ENCODE results near the gene PBX3. TPM values are rescaled to one million over a fixed set of nuclear protein-coding genes. Genes with fewer than 3 reads are reported as not detected.

The PBX3 gene
- total and polyA plus RNA-seq, 2 of the 13 experiments (the other 11 are each of a cell fraction or from before 2014, with no cell fraction given), result 6.0 to 11.2 TPM

GRCh38 chr9:125747765-125748445 lies 732 bp downstream of the PBX3 start (continued):
- no peak for TF ChIP-seq ZNF609 (CRISPR knock-in tag; IDR thresholded peaks at IDR 0.05; ENCODE audit: borderline replicate concordance)
- 0 out of 2 replicates have a peak, but pooled peaks have one; percentile 30 for TF ChIP-seq ZNF709 (CRISPR knock-in tag; IDR thresholded peaks at IDR 0.05)
- no peak for TF ChIP-seq SALL2 (CRISPR knock-in tag; IDR thresholded peaks at IDR 0.05)
- no peak for TF ChIP-seq U2AF1 (optimal IDR thresholded peaks at IDR 0.05; ENCODE audit: low read depth, low read length)
- TF ChIP-seq ZNF260 (CRISPR knock-in tag; IDR thresholded peaks at IDR 0.05; ENCODE audit: borderline replicate concordance, low read depth), result no peak
- TF ChIP-seq TBX3 (IDR thresholded peaks at IDR 0.05; ENCODE audit: borderline replicate concordance), result no peak
- TF ChIP-seq KLF16 (CRISPR knock-in tag; IDR thresholded peaks at IDR 0.05), result no peak
- TF ChIP-seq ZBTB34 (CRISPR knock-in tag; IDR thresholded peaks at IDR 0.05), result no peak
- no peak for TF ChIP-seq ZNF850 (CRISPR knock-in tag; conservative IDR thresholded peaks at IDR 0.05)
- no peak for TF ChIP-seq EHMT2 (IDR thresholded peaks at IDR 0.05; ENCODE audit: borderline replicate concordance, low read depth, low read length)
- no peak for TF ChIP-seq AGO2 (optimal IDR thresholded peaks at IDR 0.05; ENCODE audit: low read depth, low read length)
- no peak for TF ChIP-seq ZFP1 (CRISPR knock-in tag; IDR thresholded peaks at IDR 0.05)
- TF ChIP-seq PAXIP1 (CRISPR knock-in tag; conservative IDR thresholded peaks at IDR 0.05), result no peak
- no peak for TF ChIP-seq HBP1 (CRISPR knock-in tag; IDR thresholded peaks at IDR 0.05; ENCODE audit: low read depth)
- TF ChIP-seq MLLT10 (CRISPR knock-in tag; IDR thresholded peaks at IDR 0.05), result no peak

All from HepG2 (cell line).